Measurements from ENCODE around the gene UCK2. TPM values are rescaled to one million over a fixed set of nuclear protein-coding genes. Genes with fewer than 3 reads are reported as not detected.

Gene UCK2
- total and polyA plus RNA-seq, 9 of the 15 experiments (the other 6 are each of a cell fraction or from before 2014, with no cell fraction given), result 71.6 to 145 (median 95.8) TPM

GRCh38 chr1:165816826-165817497, 10.5 kb upstream of the UCK2 start (continued):
- no peak for TF ChIP-seq MAX (CRISPR knock-in tag; IDR thresholded peaks at IDR 0.05)
- TF ChIP-seq, protein P1, sequence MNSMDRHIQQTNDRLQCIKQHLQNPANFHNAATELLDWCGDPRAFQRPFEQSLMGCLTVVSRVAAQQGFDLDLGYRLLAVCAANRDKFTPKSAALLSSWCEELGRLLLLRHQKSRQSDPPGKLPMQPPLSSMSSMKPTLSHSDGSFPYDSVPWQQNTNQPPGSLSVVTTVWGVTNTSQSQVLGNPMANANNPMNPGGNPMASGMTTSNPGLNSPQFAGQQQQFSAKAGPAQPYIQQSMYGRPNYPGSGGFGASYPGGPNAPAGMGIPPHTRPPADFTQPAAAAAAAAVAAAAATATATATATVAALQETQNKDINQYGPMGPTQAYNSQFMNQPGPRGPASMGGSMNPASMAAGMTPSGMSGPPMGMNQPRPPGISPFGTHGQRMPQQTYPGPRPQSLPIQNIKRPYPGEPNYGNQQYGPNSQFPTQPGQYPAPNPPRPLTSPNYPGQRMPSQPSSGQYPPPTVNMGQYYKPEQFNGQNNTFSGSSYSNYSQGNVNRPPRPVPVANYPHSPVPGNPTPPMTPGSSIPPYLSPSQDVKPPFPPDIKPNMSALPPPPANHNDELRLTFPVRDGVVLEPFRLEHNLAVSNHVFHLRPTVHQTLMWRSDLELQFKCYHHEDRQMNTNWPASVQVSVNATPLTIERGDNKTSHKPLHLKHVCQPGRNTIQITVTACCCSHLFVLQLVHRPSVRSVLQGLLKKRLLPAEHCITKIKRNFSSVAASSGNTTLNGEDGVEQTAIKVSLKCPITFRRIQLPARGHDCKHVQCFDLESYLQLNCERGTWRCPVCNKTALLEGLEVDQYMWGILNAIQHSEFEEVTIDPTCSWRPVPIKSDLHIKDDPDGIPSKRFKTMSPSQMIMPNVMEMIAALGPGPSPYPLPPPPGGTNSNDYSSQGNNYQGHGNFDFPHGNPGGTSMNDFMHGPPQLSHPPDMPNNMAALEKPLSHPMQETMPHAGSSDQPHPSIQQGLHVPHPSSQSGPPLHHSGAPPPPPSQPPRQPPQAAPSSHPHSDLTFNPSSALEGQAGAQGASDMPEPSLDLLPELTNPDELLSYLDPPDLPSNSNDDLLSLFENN (IDR thresholded peaks at IDR 0.05; ENCODE audit: low read depth in 2 of 2, low read length in 2 of 2), result peak in 1 of 2 experiments; percentile 52; a peak in 1 of 4 replicates
- no peak for TF ChIP-seq SRF (CRISPR knock-in tag; IDR thresholded peaks at IDR 0.05)
- TF ChIP-seq CC2D1A (IDR thresholded peaks at IDR 0.05), result peak; percentile 74; the same call in 1 of the 2 replicates
- TF ChIP-seq, protein P2, sequence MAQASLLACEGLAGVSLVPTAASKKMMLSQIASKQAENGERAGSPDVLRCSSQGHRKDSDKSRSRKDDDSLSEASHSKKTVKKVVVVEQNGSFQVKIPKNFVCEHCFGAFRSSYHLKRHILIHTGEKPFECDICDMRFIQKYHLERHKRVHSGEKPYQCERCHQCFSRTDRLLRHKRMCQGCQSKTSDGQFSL (CRISPR knock-in tag; IDR thresholded peaks at IDR 0.05), result no peak
- TF ChIP-seq, protein P2 (tag; IDR thresholded peaks at IDR 0.05), result no peak
- 0 out of 2 replicates have a peak, but pooled peaks have one; percentile 20 for TF ChIP-seq MIER1 (IDR thresholded peaks at IDR 0.05; ENCODE audit: low read depth)
- TF ChIP-seq RAD21 (CRISPR knock-in tag; conservative IDR thresholded peaks at IDR 0.05 in 1 of 2, IDR thresholded peaks at IDR 0.05 in 1 of 2), result no peak
- TF ChIP-seq BDP1 (IDR thresholded peaks at IDR 0.05; ENCODE audit: insufficient read depth, insufficient read length), result no peak
- TF ChIP-seq MYC (IDR thresholded peaks at IDR 0.05; ENCODE audit: low read depth, low read length), result no peak
- no peak for TF ChIP-seq MYC (CRISPR knock-in tag; IDR thresholded peaks at IDR 0.05; ENCODE audit: borderline replicate concordance, low read depth)
- no peak for TF ChIP-seq TFAM (CRISPR knock-in tag; conservative IDR thresholded peaks at IDR 0.05)
- TF ChIP-seq TCF15 (CRISPR knock-in tag; IDR thresholded peaks at IDR 0.05), result no peak
- peak; percentile 79; the same call in 1 of the 2 replicates for TF ChIP-seq KLF16 (IDR thresholded peaks at IDR 0.05)
- TF ChIP-seq ZNF124 (CRISPR knock-in tag; IDR thresholded peaks at IDR 0.05), result no peak
- peak; percentile 80 for TF ChIP-seq MTA2 (IDR thresholded peaks at IDR 0.05; ENCODE audit: low read depth)
- TF ChIP-seq EP300 (IDR thresholded peaks at IDR 0.05; ENCODE audit: low read length), result peak; percentile 75; the same call in 1 of the 2 replicates
- TF ChIP-seq NFIC (IDR thresholded peaks at IDR 0.05), result peak; percentile 63
- no peak for TF ChIP-seq E2F4 (CRISPR knock-in tag; IDR thresholded peaks at IDR 0.05; ENCODE audit: low read depth)

Measured in K562 (cell line).